Neural progenitor cell (in vitro differentiated cells): Measurements from ENCODE around the gene GGA1.

Source experiments
- CTCF ChIP-seq: fragments of 200-600 bp; sonication (generic); IDR thresholded peaks from 2 replicates; pipeline ENCODE4 v1.5.1; 2017; ENCODE audit warnings: antibody characterized with exemption, mild to moderate bottlenecking
- EZH2 ChIP-seq: fragments of 200-600 bp; sonication (generic); IDR thresholded peaks from 2 replicates; pipeline ENCODE4 v1.6.1; 2017; ENCODE audit warnings: antibody characterized with exemption, mild to moderate bottlenecking, moderate library complexity
- EZH2phosphoT487 ChIP-seq: fragments of 200-600 bp; sonication (generic); IDR thresholded peaks from 2 replicates; pipeline ENCODE4 v1.6.1; 2017; ENCODE audit warnings: antibody characterized with exemption

GRCh38 chr22:37654563-37655251 lies 46.1 kb downstream of the GGA1 start:
- TF ChIP-seq EZH2 (no peak), CTCF (no peak), EZH2phosphoT487 (no peak)
